Measurements from ENCODE around the gene NOS3.

NOS3 gene

GRCh38 chr7:150952331-150953050 lies 38.3 kb upstream of the NOS3 start:
- DNase-seq (ENCODE audit: low read depth in 2 of 2, low spot score in 1 of 2) = no peak

GRCh38 chr7:150953061-150953997 lies 37.5 kb upstream of the NOS3 start:
- no peak for DNase-seq (ENCODE audit: low read depth in 2 of 2, low spot score in 1 of 2)

GRCh38 chr7:150954201-150954985 lies 36.4 kb upstream of the NOS3 start:
- no peak for DNase-seq (ENCODE audit: low read depth in 2 of 2, low spot score in 1 of 2)

- DNase-seq (ENCODE audit: low read depth in 2 of 2, low spot score in 1 of 2) = no peak
Measured at GRCh38 chr7:150954986-150955518, 35.8 kb upstream of the NOS3 start.

- no peak for DNase-seq (ENCODE audit: low read depth in 2 of 2, low spot score in 1 of 2)
Measured at GRCh38 chr7:150955519-150956394, 35.1 kb upstream of the NOS3 start.

GRCh38 chr7:150956395-150957132 lies 34.3 kb upstream of the NOS3 start:
- no peak for DNase-seq (ENCODE audit: low read depth in 2 of 2, low spot score in 1 of 2)

- DNase-seq (ENCODE audit: low read depth in 2 of 2, low spot score in 1 of 2) = no peak
Measured at GRCh38 chr7:150957133-150958020, 33.4 kb upstream of the NOS3 start.

- DNase-seq (ENCODE audit: low read depth in 2 of 2, low spot score in 1 of 2) = no peak
Measured at GRCh38 chr7:150958062-150958552, 32.7 kb upstream of the NOS3 start.

- DNase-seq (ENCODE audit: low read depth in 2 of 2, low spot score in 1 of 2) = no peak
Measured at GRCh38 chr7:150958597-150958996, 32.2 kb upstream of the NOS3 start.

- no peak for DNase-seq (ENCODE audit: low read depth in 2 of 2, low spot score in 1 of 2)
Measured at GRCh38 chr7:150959081-150959480, 31.7 kb upstream of the NOS3 start.

- DNase-seq (ENCODE audit: low read depth in 2 of 2, low spot score in 1 of 2) = no peak
Measured at GRCh38 chr7:150959739-150960734, 30.8 kb upstream of the NOS3 start.

GRCh38 chr7:150961510-150962289 lies 29.1 kb upstream of the NOS3 start:
- DNase-seq (ENCODE audit: low read depth in 2 of 2, low spot score in 1 of 2) = no peak

- DNase-seq (ENCODE audit: low read depth in 2 of 2, low spot score in 1 of 2) = no peak
Measured at GRCh38 chr7:150962290-150962552, 28.6 kb upstream of the NOS3 start.

GRCh38 chr7:150962553-150963399 lies 28.0 kb upstream of the NOS3 start:
- no peak for DNase-seq (ENCODE audit: low read depth in 2 of 2, low spot score in 1 of 2)

- no peak for DNase-seq (ENCODE audit: low read depth in 2 of 2, low spot score in 1 of 2)
Measured at GRCh38 chr7:150963707-150964559, 26.9 kb upstream of the NOS3 start.
